HG03097 (cell line): Measurements from ENCODE around the gene AVPR2.

Experiments used
- ATAC-seq: cut with Tn5 transposase; IDR thresholded peaks from one replicate; pipeline ENCODE4 v1.9.1; 2021; ENCODE audit not compliant: unreplicated experiment, low FRiP score

AVPR2 gene

DNA sequence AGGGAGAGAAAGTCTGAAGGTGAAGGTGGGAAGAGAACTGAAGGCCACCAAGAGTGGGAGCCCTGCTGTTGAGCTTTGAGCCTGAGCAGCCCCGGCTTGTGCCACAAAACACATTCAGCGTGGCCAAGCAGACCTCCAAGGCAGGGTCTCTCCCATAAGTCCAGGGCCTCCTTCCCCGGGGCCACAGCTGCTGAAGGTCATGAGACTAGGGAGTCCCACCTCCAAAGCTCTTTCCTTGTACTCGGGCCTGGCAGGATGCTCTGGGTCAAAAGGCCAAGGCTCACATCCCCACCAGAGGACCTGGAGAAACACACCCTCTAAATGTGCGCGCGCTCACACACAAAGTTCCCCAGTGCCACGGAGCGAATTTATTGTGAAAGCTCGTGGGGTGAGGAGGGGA is 25.1 kb downstream of the AVPR2 start:
- no peak for ATAC-seq

DNA sequence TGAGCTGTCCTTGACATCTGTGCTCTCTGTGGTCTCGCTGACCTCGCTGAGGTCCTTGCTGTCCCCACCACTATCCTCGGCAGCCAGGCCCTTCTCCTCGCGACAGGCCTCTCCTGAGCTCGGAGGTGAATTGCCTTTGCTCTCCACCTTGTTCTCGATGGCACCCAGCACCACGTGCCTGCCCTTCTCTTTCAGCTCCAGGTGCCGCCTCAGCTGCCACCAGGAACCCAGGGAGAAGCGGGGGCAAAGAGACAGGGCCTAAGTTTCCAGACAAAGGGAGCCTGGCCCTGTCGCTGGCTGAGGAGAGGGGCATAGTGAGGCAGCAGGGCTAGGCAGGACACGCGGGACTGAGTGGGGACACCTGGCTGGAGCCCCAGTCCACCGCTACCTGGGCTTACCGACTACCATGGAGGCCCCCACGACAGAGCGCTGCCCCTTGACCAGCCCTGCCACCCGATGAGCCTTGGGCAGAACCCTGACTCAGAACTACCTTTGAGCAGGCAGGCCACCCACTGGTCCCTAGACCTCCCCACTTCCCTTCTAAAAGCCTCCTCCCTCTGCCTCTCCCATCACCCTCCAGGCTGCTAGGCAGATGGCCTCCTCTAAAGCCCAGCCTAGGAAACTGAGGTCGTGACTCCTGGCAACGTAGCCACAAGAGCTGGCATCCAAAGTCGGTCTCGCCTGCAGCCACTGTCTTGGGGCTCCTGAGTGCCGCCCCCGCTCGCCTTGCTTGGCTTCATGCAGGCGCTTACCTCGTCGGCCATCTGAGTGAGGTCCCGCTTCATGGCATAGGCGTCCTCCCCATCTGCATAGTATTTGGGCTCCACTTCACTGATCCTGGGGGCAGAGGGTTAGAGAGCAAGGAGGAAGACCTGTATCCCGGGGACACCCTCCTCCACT is 25.8 kb downstream of the AVPR2 start:
- no peak for ATAC-seq

DNA sequence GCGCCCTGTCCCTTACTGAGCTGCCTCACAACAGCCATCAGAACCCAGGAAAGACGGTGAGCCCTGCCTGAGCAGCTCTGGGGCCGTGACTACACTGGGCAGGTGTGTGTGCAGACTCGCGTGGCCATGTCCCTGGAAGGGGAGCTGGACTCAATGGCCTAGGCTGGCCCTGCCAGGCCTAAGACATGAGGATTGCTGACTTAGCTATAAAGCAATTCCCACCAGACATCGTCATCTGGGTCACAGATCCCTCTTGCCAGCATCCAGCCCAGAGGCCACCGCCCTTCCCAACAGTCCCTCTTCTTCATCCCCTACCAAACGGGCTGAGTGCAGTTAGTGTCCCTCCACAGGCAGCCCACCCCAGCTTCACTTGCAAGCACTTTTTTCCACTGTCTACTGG is 26.7 kb downstream of the AVPR2 start:
- ATAC-seq = no peak

DNA sequence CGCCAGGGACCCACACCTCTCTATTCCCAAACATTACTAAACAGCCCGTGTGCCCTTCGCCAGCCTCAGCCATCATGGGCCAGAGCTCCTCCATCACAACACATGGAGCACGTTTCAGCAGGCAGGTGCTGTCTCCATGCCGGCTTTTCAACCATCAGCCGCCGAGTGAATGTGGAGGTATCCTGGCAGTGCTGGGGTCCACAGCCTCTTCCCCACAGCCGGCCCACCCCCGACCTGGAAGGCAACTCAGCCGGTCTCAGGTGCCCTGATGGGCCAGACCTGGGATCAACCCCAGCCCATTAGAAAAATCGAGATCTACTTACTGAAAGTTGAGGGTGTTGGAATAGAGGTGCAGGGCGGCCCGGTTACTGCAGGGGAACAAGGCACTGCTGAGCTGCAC is 27.3 kb downstream of the AVPR2 start:
- no peak for ATAC-seq

DNA sequence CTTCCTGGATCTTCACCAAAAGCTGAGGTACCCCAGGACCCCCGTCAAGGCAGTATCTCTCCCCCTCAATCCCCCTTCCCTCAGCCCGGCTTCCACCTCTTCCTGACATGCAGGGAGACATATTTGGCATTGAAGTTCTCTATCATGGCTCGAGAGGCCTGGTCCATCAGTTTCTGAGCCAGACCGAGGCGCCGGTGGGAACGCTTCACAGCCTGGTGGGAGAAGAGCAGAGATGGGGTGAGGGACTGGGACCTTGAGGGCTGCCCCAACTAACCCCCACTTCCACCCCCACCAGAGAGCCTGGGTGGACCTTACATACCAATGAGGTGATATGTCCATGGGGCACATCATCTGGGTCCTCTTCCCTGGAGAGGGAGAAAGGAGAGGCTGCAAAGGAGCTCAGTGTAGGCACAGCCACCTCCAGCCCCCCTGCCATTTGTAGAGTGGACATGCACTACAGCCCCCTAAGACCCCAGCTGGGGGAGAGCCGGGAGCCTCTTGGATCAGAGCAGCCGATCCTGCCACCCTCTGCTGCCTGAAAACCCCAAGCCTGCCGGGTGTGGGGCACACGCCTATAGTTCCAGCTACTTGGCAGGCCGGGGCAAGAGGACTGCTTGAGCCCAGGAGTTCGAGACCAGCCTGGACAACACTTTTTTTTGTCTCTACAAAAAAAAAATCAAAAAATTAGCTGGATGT is 27.9 kb downstream of the AVPR2 start:
- no peak for ATAC-seq

DNA sequence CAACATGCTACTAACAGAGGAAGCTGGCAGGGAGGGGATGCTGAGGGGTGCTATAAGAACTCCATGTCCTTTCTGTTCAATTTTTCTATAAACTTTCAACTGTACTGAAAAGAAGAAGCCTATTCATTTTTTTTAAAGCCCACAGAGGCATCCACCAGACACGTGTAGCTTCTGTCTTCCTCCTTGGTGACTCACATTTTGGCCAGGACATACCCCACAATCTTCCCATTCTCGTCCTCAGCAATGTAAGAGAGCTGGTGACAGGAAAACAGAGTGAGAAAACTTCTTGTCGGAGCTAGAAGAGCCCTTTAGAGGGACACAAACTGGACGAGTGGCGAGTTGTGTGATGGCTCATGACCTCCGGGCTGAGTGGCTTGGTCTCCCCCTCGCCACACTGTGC is 29.3 kb downstream of the AVPR2 start:
- ATAC-seq = no peak

DNA sequence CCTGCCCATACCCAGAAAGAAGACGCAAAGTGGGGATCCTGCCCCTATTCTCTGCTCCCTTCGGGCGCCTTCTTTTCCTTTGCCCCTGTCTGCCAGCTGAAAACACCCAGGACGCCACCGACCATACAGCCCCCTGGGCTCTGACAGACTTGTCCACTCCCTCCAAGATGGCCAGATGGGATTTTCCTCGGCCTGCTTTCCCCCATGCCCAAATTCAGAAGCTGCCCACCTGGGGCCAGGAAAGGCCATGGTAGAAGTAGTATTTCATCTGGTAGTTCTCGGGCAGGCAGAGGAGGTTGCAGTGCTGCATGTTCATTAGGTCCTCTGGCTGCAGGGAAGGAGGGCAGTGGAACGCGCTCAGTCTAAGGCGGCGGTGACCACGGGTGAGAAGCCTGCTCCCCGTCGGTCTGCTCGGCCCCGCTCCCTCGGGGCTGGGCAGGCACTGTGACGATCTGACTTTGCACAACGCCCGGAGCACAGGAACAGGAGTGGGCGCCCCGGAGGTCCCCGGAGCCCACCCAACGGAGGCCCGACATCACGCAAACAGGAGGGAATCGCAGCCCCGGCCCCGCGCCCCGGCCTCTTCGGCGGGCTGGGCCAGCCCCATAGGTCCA is 29.8 kb downstream of the AVPR2 start:
- peak; percentile 9 for ATAC-seq

DNA sequence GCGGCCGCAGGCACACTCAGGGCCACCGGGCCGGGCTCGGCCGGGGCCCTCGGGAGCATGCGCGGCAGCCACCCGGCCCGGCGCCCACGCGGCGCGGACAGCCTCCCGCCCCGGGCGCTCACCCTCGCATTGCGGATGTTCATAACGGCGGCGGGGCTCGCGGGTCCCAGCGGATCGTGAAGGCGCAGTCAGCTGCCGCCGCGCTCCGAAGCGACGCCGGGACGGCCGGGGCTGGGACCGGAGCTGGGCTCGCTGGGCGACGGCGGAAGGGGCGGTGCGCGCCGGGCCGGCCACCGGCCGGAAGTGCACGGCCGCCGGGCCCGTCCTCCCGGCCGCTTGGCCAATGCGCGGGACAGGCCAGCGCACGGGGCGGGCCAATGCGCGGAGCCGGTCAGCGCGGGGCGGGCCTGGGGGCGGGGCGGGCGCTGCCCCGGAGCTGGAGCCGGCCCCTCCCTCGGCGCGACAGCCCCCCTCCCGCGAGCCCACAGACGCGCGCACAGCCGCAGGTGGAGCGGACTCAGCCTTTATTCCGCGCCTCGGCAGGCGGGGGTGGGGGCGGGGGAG is 30.4 kb downstream of the AVPR2 start, which contains the start of gene NAA10:
Gene NAA10 (minus strand): TSS at position 276 of the 564 bp plus-strand sequence. CDS start 133 bp downstream, at position 143.
- ATAC-seq = peak; percentile 70

DNA sequence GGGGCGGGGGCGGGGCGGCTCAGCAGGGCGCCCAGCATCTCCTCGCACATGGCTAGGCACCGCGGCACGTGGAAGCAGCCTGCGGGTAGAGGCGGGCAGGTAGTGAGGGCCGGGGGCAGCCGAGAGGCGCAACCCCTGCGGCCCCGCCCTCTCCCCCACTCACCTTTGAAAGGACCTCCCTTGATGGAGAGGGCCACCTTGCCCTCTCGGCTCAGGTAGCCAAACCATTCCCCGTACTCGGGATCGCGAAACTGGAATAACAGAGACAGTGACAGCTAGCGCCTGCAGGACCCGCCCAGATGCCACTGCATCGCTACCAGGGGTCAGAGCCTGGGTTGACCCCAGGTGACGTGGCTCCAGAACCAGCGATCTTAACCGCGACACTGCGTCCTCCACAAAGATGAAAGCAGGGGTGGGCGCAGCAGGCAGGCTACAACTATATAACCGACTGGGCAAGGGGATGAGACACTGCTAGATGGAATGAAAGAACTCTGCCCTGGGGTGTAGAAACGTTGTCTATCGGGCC is 30.9 kb downstream of the AVPR2 start:
- ATAC-seq = peak; percentile 6

DNA sequence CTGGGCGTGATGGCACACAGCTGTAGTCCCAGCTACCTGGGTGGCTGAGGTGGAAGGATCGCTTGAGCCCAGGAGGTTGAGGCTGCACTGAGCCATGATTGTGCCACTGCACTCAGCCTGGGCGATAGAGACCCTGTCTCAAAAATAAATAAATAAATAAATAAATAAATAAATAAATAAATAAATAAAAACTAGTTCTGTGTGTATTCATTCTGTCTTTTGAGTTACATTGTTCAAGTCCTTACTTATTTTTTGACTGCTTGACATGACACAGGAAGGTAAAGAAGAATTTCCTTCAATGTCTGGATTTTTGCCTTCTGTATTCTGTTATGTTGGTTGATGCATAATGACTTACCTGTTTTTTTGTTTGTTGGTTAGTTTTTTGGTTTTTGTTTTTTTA is 32.6 kb downstream of the AVPR2 start:
- ATAC-seq = no peak

DNA sequence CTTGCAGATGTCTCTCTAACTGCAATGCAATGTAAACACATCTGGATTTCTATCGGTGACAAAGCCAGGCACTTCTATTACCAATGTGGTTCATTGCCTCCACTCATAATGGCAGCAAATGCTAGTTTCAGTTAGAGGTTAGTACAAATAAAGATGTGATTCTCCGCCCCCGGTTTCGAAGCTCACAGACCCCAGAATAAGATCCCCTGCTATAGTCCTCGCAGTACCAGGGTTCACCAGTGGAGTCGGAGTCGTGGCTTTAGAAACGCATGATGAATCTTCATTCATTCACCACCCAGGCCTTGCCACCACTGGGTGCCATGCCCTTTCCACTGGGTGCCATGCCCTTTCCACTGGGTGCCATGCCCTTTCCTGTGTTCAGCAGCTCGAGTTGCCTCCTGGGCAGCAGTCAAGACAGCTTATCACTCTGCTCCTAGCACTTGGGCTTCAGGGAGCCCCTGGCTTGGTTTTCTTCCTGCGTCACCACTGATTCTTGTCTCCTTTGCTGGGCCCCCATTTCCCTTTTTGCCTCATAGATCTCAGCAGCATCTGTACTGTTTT is 33.8 kb downstream of the AVPR2 start:
- ATAC-seq = no peak

DNA sequence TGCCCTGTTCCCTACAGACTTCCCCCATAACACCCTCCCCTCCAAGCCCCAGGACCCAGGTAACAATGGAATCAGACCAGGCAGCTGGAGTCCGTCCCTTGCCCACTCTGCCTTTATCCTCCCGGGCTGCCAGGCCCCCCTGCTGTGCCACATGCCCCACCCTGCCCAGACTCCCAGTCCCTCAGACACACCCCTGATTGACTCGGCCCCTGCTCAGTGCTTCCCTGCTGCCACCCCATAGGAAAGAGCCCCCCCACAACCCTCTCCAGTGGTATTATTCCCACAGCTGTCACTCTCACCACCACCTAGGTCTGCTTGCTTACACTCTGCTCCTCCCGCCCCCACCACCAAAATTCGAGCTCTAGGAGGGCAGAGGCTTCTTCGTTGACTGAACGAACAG is 35.1 kb downstream of the AVPR2 start:
- no peak for ATAC-seq

DNA sequence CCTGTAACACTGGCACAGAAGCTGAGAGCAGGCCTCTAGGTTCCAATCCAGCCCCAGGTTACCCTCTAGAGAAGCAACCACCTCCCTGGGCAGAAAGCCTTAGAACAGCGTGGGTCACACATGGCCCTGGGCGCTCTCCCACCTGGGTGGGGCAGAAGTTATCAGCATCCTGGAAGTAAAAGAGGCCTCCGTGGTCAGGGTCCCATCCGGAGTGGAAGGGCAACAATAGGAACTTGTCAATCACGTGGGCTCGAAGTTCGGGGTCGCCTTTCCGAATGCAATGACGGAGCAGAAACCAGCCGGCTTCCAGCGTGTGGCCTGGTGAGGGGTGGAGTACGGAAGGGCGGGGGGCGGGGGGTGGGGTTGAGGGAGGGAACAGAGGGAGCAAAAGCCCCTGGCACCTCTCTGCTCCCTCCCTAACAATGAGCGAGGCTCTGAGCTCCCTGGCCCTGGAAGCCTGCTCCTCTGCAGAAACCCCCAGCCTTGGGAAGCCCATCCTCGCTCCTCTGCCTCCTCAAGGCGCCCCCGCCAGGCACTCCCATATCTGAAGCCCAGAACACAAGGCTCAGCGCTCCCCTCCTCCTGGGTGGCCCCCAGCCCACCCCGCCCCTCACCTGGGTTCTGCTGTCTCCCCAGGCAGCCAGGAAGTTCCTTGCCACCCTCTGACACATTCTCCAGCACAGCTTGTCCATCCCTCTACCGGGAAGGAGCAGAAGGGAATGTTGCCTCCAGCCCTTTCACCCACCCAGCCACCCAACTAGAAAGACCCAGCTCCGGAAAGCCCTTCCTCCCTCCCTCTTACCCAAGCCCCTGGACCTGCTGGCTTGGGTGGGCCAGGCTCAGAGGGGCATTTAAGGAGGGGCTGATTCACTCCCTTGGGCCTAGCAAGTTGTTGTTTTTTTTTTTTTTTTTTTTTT is 37.1 kb downstream of the AVPR2 start:
- no peak for ATAC-seq

DNA sequence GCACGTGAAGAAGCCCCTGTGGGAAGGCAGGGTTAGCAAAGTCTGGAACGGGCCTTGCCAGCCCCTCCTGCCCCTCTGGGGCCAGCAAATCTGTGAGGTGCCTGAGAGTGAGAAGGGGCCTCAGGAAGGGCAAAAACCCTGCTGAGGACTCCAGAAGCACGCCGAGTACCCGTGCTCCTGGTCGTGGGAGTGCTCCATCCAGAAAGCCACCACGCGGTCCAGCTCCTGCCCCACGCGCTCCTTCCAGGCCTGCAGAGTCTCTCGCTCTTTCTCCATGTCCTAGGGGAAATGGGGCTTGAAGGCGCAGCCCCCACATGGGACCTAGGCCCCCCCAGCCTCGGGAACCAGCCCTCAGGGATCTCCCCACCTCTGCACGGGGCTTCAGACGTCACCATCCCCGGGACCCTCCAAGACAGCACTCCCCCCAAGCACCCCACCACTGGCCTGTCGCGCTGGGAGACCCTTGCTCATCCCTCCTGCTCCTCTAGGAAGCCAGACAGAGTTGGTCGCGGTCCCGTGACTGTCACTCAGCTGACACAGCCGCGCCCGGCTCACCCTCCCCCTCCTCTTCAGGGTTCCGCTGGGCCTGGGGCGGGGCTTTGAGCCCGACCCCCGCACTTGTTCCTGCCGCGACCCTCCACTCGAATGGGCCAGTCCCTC is 39.8 kb downstream of the AVPR2 start, which contains the start of gene RENBP:
Gene RENBP (minus strand): TSS at position 504 of the 660 bp plus-strand sequence. CDS start 33 bp downstream, at position 471.
- no peak for ATAC-seq

DNA sequence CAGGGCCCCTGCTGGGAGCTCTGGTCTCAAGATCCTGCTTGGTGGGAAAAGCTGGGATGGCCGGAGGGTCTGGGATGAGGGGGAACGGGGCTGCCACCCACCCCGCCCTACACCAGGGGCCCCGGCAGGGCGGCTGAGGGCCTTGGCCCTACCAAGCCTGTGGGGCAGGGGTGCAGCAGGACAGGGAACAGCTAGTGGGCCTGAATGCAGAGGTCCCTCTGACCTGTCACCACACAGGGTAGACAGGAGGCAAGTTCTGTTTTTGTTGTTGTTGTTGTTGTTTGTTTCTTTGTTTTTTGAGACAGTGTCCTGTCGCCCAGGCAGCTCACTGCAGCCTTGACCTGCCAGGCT is 40.3 kb downstream of the AVPR2 start:
- no peak for ATAC-seq

DNA sequence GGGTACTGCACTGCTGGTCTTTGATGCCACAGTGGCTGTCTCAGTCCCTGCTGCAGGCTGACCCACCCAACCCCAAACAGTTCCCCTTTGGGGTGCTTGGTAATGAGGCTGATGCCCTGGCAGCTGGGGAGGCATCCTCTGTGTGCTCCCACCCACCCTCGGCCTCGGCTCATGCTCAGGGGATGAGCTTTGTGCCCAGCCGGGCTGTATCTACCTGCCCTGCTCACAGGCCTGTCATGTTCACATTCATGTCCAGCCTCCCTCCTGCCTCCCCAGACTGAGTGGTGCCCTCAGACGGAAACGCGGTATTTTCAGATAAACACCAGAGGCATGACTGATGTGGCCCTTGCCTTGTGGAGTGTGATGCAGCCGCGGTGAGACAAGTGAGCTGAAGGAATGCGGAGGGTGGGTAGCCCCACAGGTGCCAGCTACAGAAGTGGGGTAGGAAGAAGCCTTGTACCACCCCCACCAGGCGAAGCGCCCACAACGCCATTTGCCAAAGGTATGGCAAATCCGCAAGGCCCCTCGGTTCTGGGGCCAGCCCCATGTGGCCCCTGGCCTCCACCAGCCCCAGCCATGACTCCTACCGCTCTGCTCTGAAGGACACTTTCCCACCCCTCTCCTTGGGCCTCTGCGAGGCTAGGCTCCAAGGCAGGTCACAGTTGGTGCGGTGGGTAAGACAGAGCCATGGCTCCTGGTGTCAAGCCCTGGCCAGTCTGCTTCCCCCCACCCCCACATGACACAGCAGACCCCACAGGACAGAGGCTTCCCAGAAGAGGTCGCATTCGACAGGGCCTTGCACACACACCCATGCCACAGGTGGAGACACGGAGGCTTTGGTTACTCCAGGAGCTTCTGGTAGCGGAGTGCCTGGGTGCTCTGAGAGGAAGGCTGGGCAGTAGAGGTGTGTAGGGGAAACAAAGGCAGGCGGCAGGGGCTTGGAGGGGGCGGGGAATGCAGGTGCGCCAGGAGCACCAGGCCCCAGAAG is 41.8 kb downstream of the AVPR2 start:
- no peak for ATAC-seq

DNA sequence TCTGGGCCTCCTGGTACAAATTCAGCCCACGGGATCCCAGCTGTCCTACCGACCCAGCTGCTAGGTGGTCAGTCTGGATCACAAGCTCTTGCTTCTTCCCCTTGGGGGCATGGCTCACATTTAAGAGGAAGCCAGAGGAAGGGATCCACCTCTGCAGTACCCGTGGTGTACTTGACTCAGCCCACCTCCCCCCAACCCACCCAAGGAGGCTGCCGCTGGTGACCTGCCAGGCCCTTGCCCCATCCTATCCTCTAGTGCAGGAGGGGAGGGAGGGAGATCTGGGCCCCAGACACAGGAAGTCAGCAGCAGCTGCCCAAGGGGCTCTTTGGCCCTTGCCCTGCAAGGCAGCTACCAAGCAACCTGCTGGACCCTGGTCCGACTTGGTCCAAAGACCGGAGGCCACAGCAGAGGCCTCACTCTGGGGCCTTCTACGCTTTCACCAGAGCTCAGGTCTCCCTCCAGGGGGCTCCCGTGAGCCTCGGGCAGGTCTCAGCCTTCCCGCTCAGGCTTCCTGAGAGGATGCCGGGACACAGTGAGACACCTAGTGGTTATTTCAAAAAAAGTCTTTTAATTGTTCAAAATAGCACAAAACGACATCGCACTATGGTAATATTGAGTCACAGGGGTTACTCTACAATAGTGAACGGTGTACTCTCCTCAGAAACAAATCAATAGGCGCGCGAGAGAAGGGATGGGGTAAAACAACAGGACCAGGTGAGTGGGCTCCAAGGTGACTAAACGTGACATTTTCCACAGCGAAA is 42.7 kb downstream of the AVPR2 start:
- ATAC-seq = peak; percentile 70
